ENCODE results near the gene MEF2C. TPM values are rescaled to one million over a fixed set of nuclear protein-coding genes. Genes with fewer than 3 reads are reported as not detected.
A peak's percentile ranks its signal among the peaks of the same experiment; 100 is the strongest.

The MEF2C gene
- total RNA-seq, 2 donors from 2014 or later, result 94.0 to 104 TPM

GRCh38 chr5:88890070-88890781 lies 7.2 kb upstream of the MEF2C start:
- no peak for DNase-seq (ENCODE audit: low spot score)
- no peaks in the 10 kb centered on the region for H3K36me3 ChIP-seq
- no peaks in the 10 kb centered on the region for H3K27me3 ChIP-seq (replicated peaks; ENCODE audit: insufficient read depth)
- TF ChIP-seq CTCF (IDR thresholded peaks at IDR 0.05), result no peak
- peak overlapping the region; percentile 90 to 96 for H3K27ac ChIP-seq
- no peak for ATAC-seq (ENCODE audit: insufficient number of reproducible peaks, low FRiP score, low read depth)
- H3K9me3 ChIP-seq, result no peaks in the 10 kb centered on the region
- H3K4me1 ChIP-seq (ENCODE audit: control insufficient read depth in 1 of 2, low read depth in 2 of 2), result peaks cover 17 to 50% of the 10 kb centered on the region in 2 donors
- peak overlapping the region; percentile 87 for H3K4me3 ChIP-seq

- peak; percentile 8 for TF ChIP-seq CTCF (IDR thresholded peaks at IDR 0.05)
- Histone ChIP-seq H3K27ac (peak overlapping the region; percentile 90 to 96), H3K9me3 (no peaks in the 10 kb centered on the region), H3K27me3 (replicated peaks; ENCODE audit: insufficient read depth) (no peaks in the 10 kb centered on the region), H3K4me3 (peak overlapping the region; percentile 87), H3K4me1 (ENCODE audit: control insufficient read depth in 1 of 2, low read depth in 2 of 2) (peaks cover 16 to 51% of the 10 kb centered on the region in 2 donors), H3K36me3 (no peaks in the 10 kb centered on the region)
- ATAC-seq (ENCODE audit: insufficient number of reproducible peaks, low FRiP score, low read depth), result peak; percentile 60
- DNase-seq (ENCODE audit: low spot score), result no peak
Measured at GRCh38 chr5:88889189-88890069, 6.4 kb upstream of the MEF2C start.

- H3K27ac ChIP-seq, result peak overlapping the region; percentile 90 to 96
- TF ChIP-seq CTCF (IDR thresholded peaks at IDR 0.05), result no peak
- H3K9me3 ChIP-seq, result no peaks in the 10 kb centered on the region
- H3K4me3 ChIP-seq, result peak overlapping the region; percentile 87
- peaks cover 14 to 45% of the 10 kb centered on the region in 2 donors for H3K4me1 ChIP-seq (ENCODE audit: control insufficient read depth in 1 of 2, low read depth in 2 of 2)
- no peaks in the 10 kb centered on the region for H3K36me3 ChIP-seq
- DNase-seq (ENCODE audit: low spot score) (no peak), ATAC-seq (ENCODE audit: insufficient number of reproducible peaks, low FRiP score, low read depth) (no peak)
- no peaks in the 10 kb centered on the region for H3K27me3 ChIP-seq (replicated peaks; ENCODE audit: insufficient read depth)
Measured at GRCh38 chr5:88888848-88889188, 5.8 kb upstream of the MEF2C start.

GRCh38 chr5:88888291-88888690 lies 5.3 kb upstream of the MEF2C start:
- H3K27ac ChIP-seq, result peak overlapping the region; percentile 90 to 96
- no peak for ATAC-seq (ENCODE audit: insufficient number of reproducible peaks, low FRiP score, low read depth)
- no peak for TF ChIP-seq CTCF (IDR thresholded peaks at IDR 0.05)

GRCh38 chr5:88887342-88887741 lies 4.4 kb upstream of the MEF2C start:
- peaks cover 14 to 44% of the 10 kb centered on the region in 2 donors for H3K4me1 ChIP-seq (ENCODE audit: control insufficient read depth in 1 of 2, low read depth in 2 of 2)
- H3K9me3 ChIP-seq, result no peaks in the 10 kb centered on the region
- H3K27ac ChIP-seq, result peak overlapping the region; percentile 90 to 96
- no peaks in the 10 kb centered on the region for H3K27me3 ChIP-seq (replicated peaks; ENCODE audit: insufficient read depth)
- DNase-seq (ENCODE audit: low spot score), result no peak
- H3K36me3 ChIP-seq, result no peaks in the 10 kb centered on the region
- no peak for ATAC-seq (ENCODE audit: insufficient number of reproducible peaks, low FRiP score, low read depth)
- TF ChIP-seq CTCF (IDR thresholded peaks at IDR 0.05), result no peak
- peak overlapping the region; percentile 86 for H3K4me3 ChIP-seq

More at GRCh38 chr5:88888291-88888690, 5.3 kb upstream of the MEF2C start:
- H3K4me3 ChIP-seq, result peak overlapping the region; percentile 87
- peaks cover 14 to 44% of the 10 kb centered on the region in 2 donors for H3K4me1 ChIP-seq (ENCODE audit: control insufficient read depth in 1 of 2, low read depth in 2 of 2)
- no peaks in the 10 kb centered on the region for H3K9me3 ChIP-seq
- no peak for DNase-seq (ENCODE audit: low spot score)
- no peaks in the 10 kb centered on the region for H3K27me3 ChIP-seq (replicated peaks; ENCODE audit: insufficient read depth)
- no peaks in the 10 kb centered on the region for H3K36me3 ChIP-seq
